Adrenal gland (tissue), 5 donors: ENCODE measurements around the gene TIGD1.

ENCODE experiments used
- CTCF ChIP-seq, 6 experiments: fragments of 450-650 bp in 4 of 6; fragments of 200-600 bp in 2 of 6; sonication (generic) in 1 of 6; IDR thresholded peaks; 1 replicate in 5 of 6; 2 replicates in 1 of 6; pipeline versions ENCODE4 v1.5.1 to v1.8.0; 2016 to 2021; ENCODE audit warnings: antibody characterized with exemption in 6 of 6, mild to moderate bottlenecking in 2 of 6, moderate library complexity in 1 of 6
- POLR2A ChIP-seq, 2 donors: fragments of 450-650 bp; IDR thresholded peaks; one replicate each; pipeline ENCODE4 v1.6.1; 2017; ENCODE audit warnings: antibody characterized with exemption in 2 of 2, mild to moderate bottlenecking in 2 of 2, moderate library complexity in 1 of 2
- donor health status: DM: no; HTN: no; CAD: no.

- no peak for TF ChIP-seq POLR2A (IDR thresholded peaks at IDR 0.05)
- TF ChIP-seq CTCF (IDR thresholded peaks at IDR 0.05) = no peak
Observed at GRCh38 chr2:232575404-232575746, 25.0 kb upstream of the TIGD1 start.
